GM12878 (cell line): ENCODE results near the gene OR51L1. TPM values are rescaled to one million over a fixed set of nuclear protein-coding genes. Genes with fewer than 3 reads are reported as not detected.

Source experiments
- ATAC-seq: fragments of 200-7000 bp; cut with Tn5 transposase; 3 replicates; pipeline ENCODE4 v1.9.1; 2020; ENCODE audit warnings: mild to moderate bottlenecking, moderate library complexity
- BruUV-seq: library from RNA; stranded (reverse); fragments of 400-500 nt; replicated peaks from 2 replicates; lab custom pipeline; 2021; lab: Mats Ljungman, UMichigan
- CTCF ChIA-PET: fragments of 300-600 bp; sonication (Branson Sonifier 250); formaldehyde crosslinking; extraction: SDS; loops from one replicate; lab custom pipeline; 2021; ENCODE audit warnings: inconsistent platforms; lab: Yijun Ruan, JAX
- POLR2A ChIA-PET: fragments of 350-600 bp; formaldehyde crosslinking; extraction: SDS; loops from one replicate; lab custom pipeline; 2021; ENCODE audit warnings: inconsistent platforms; lab: Charles Lee
- RAD21 ChIA-PET: fragments of 300-600 bp; sonication (Branson Sonifier 250); formaldehyde crosslinking; loops from one replicate; lab custom pipeline; 2023; ENCODE audit warnings: antibody characterized with exemption; ENCODE audit not compliant: unreplicated experiment; lab: Charles Lee
- SMC1A ChIA-PET: fragments of 300-600 bp; sonication (Branson Sonifier 250); formaldehyde crosslinking; loops from one replicate; lab custom pipeline; 2023; ENCODE audit not compliant: unreplicated experiment, uncharacterized antibody; lab: Charles Lee
- DNase-seq: peaks from one replicate; pipeline ENCODE4 v3.0.0-alpha.2; 2011; ENCODE audit warnings: low read depth, low spot score
- FAIRE-seq: peaks from 3 replicates; lab custom pipeline; 2011; peaks lifted over from hg19 to GRCh38; lab: Jason Lieb, UNC
- H2AFZ ChIP-seq: 2 replicates; pipeline ENCODE4 v1.6.0; 2011; ENCODE audit warnings: low read depth, low read length, control low read depth; ENCODE audit not compliant: control insufficient read depth
- H3K27ac ChIP-seq: 2 replicates; pipeline ENCODE4 v1.5.1; 2011; ENCODE audit warnings: control low read depth; ENCODE audit not compliant: control insufficient read depth, insufficient read depth
- H3K27me3 ChIP-seq, 2 experiments: replicated peaks in 1 of 2; 2 replicates each; pipeline versions ENCODE4 v1.6.0 to v1.6.1; 2011; ENCODE audit warnings: low read length in 1 of 2; ENCODE audit not compliant: control insufficient read depth in 2 of 2, insufficient read depth in 2 of 2
- H3K36me3 ChIP-seq, 2 experiments: 2 replicates each; pipeline ENCODE4 v1.5.1; 2011; ENCODE audit warnings: low read length in 1 of 2; ENCODE audit not compliant: control insufficient read depth in 2 of 2, insufficient read depth in 2 of 2
- H3K4me1 ChIP-seq: 2 replicates; pipeline ENCODE4 v1.6.1; 2011; ENCODE audit warnings: mild to moderate bottlenecking, low read length, moderate library complexity, mixed read lengths; ENCODE audit not compliant: control insufficient read depth, insufficient read depth
- H3K4me2 ChIP-seq: 2 replicates; pipeline ENCODE4 v1.6.0; 2011; ENCODE audit warnings: control low read depth; ENCODE audit not compliant: control insufficient read depth, insufficient read depth
- H3K4me3 ChIP-seq: fragments of 200-600 bp; sonication (generic); 2 replicates; pipeline ENCODE4 v1.5.1; 2016
- H3K79me2 ChIP-seq: 2 replicates; pipeline ENCODE4 v1.6.0; 2011; ENCODE audit warnings: low read length; ENCODE audit not compliant: control insufficient read depth, insufficient read depth
- H3K9ac ChIP-seq: 2 replicates; pipeline ENCODE4 v1.8.0; 2011; ENCODE audit warnings: low read length, control low read depth, mixed read lengths; ENCODE audit not compliant: control insufficient read depth, insufficient read depth
- H3K9me3 ChIP-seq: replicated peaks from 3 replicates; pipeline ENCODE4 v1.5.1; 2011; ENCODE audit warnings: mild to moderate bottlenecking, low read length; ENCODE audit not compliant: control insufficient read depth, insufficient read depth
- H4K20me1 ChIP-seq: 2 replicates; pipeline ENCODE4 v1.6.0; 2011; ENCODE audit not compliant: control insufficient read depth, insufficient read depth
- ATF7 ChIP-seq: fragments of 450-650 bp; IDR thresholded peaks from 2 replicates; pipeline ENCODE4 v1.6.1; 2016; ENCODE audit warnings: low read depth, mild to moderate bottlenecking
- BACH1 ChIP-seq: fragments of 450-650 bp; IDR thresholded peaks from 2 replicates; pipeline ENCODE4 v1.6.1; 2017; ENCODE audit warnings: mild to moderate bottlenecking, borderline replicate concordance
- CBX3 ChIP-seq: fragments of 200-600 bp; sonication (generic); IDR thresholded peaks from 2 replicates; pipeline ENCODE4 v1.6.1; 2016; ENCODE audit warnings: low read depth, borderline replicate concordance
- CREM ChIP-seq: IDR thresholded peaks from 2 replicates; pipeline ENCODE4 v1.6.1; 2014; ENCODE audit warnings: antibody characterized with exemption, low read depth
- DPF2 ChIP-seq: fragments of 450-650 bp; IDR thresholded peaks from 2 replicates; pipeline ENCODE4 v1.6.1; 2017; ENCODE audit warnings: mild to moderate bottlenecking
- EGR1 ChIP-seq, 2 experiments: IDR thresholded peaks; 1 replicate in 1 of 2; 2 replicates in 1 of 2; pipeline ENCODE4 v1.6.1; 2011 to 2012; ENCODE audit warnings: low read depth in 2 of 2, low read length in 2 of 2, borderline replicate concordance in 1 of 2, mild to moderate bottlenecking in 1 of 2, moderate library complexity in 1 of 2
- EP300 ChIP-seq, 2 experiments: fragments of 150-350 bp in 1 of 2; IDR thresholded peaks; 2 replicates each; pipeline ENCODE4 v1.6.1; 2011 to 2012; ENCODE audit warnings: low read depth in 2 of 2, low read length in 2 of 2, borderline replicate concordance in 1 of 2, improper control_type of control experiment in 1 of 2, inconsistent platforms in 1 of 2; ENCODE audit not compliant: control insufficient read depth in 1 of 2
- FOS ChIP-seq: IDR thresholded peaks from 3 replicates; pipeline ENCODE4 v1.6.1; 2011; ENCODE audit warnings: borderline replicate concordance; ENCODE audit not compliant: insufficient read length; ENCODE audit errors: extremely low read depth
- HSF1 ChIP-seq: fragments of 150-350 bp; IDR thresholded peaks from 2 replicates; pipeline ENCODE4 v1.6.1; 2014; ENCODE audit warnings: mild to moderate bottlenecking, low read depth, low read length
- JUND ChIP-seq: IDR thresholded peaks from 2 replicates; pipeline ENCODE4 v1.6.1; 2012; ENCODE audit warnings: low read depth, mild to moderate bottlenecking, low read length, improper control_type of control experiment, moderate library complexity
- MTA3 ChIP-seq: IDR thresholded peaks from 2 replicates; pipeline ENCODE4 v1.6.1; 2012; ENCODE audit warnings: low read length, inconsistent platforms, borderline replicate concordance
- NBN ChIP-seq: fragments of 450-650 bp; IDR thresholded peaks from 2 replicates; pipeline ENCODE4 v1.6.1; 2016
- RCOR1 ChIP-seq: conservative IDR thresholded peaks from 2 replicates; pipeline ENCODE4 v1.6.1; 2012; ENCODE audit warnings: low read depth, low read length, improper control_type of control experiment
- SMC3 ChIP-seq: IDR thresholded peaks from 2 replicates; pipeline ENCODE4 v1.6.1; 2011; ENCODE audit warnings: low read length, improper control_type of control experiment, borderline replicate concordance
- STAT3 ChIP-seq: IDR thresholded peaks from 2 replicates; pipeline ENCODE4 v1.6.1; 2011; ENCODE audit warnings: low read depth, low read length, improper control_type of control experiment
- TCF7 ChIP-seq: IDR thresholded peaks from 2 replicates; pipeline ENCODE4 v1.6.1; 2014; ENCODE audit warnings: antibody characterized with exemption, borderline replicate concordance
- YBX1 ChIP-seq: fragments of 450-650 bp; IDR thresholded peaks from 2 replicates; pipeline ENCODE4 v1.6.1; 2016; ENCODE audit warnings: antibody characterized with exemption
- ZNF384 ChIP-seq: IDR thresholded peaks from 2 replicates; pipeline ENCODE4 v1.6.1; 2012; ENCODE audit warnings: low read depth, mild to moderate bottlenecking, low read length, improper control_type of control experiment, borderline replicate concordance
- ZZZ3 ChIP-seq: IDR thresholded peaks from 2 replicates; pipeline ENCODE4 v1.6.1; 2011; ENCODE audit warnings: low read depth; ENCODE audit not compliant: control insufficient read depth, insufficient read length
- WGBS: methylation state at CpG from one replicate; pipeline ENCODE4 v1.1.6; 2016; ENCODE audit warnings: low lambda C conversion rate; ENCODE audit not compliant: insufficient replicate concordance, insufficient coverage; ENCODE audit errors: missing lambda C conversion rate; 5-methylcytosine and 5-hydroxymethylcytosine counted together
- in situ Hi-C: fragments of 300-500 bp; cut with MboI; formaldehyde crosslinking; loops from 9 replicates; pipeline ENCODE4 v1.14.3; 2018; ENCODE audit warnings: mixed read lengths
- intact Hi-C: fragments of 100-400 bp; cut with micrococcal nuclease; formaldehyde crosslinking; loops from one replicate; pipeline ENCODE4 v1.14.2; 2022; ENCODE audit not compliant: unreplicated experiment
- polyA plus RNA-seq, 11 experiments: library from polyadenylated mRNA; depleted of rRNA in 4 of 11; unstranded in 6 of 11; stranded (reverse) in 5 of 11; fragments of >200 nt; fragmentation: Nextera tagmentation in 4 of 11; fragmentation: Illumina TruSeq in 1 of 11; extraction: Ambion mirVana in 4 of 11; extraction: Trizol in 1 of 11; gene quantifications; 1 replicate in 1 of 11; 2 replicates in 10 of 11; pipeline versions ENCODE4 v1.2.1 to v1.2.3, GENCODE V29; 2011 to 2016; ENCODE audit warnings: inconsistent platforms in 2 of 11, missing spikeins in 2 of 11, low read depth in 1 of 11
- total RNA-seq, 4 experiments: library from RNA; depleted of rRNA in 3 of 4; stranded (reverse); fragments of >200 nt in 3 of 4; fragmentation: Illumina TruSeq in 1 of 4; extraction: Trizol in 1 of 4; gene quantifications; 2 replicates each; pipeline versions ENCODE4 v1.2.1 to v1.2.3, GENCODE V29; 2013 to 2021

OR51L1 gene
- total and polyA plus RNA-seq, 10 of the 15 experiments (the other 5 are each of a cell fraction or from before 2014, with no cell fraction given): not detected

GRCh38 chr11:5042091-5042490 is 47.4 kb downstream of the OR51L1 start:
- intact Hi-C loops: no loop called here
- DNase-seq (no peak), FAIRE-seq (no peak), ATAC-seq (no peak)
- no peaks in the 10 kb centered on the region for H3K9me3 ChIP-seq
- no peak overlapping the region for H3K9ac ChIP-seq
- SMC1A ChIA-PET: no interaction called here
- CTCF ChIA-PET: no interaction called here
- H3K4me3 ChIP-seq: no peak overlapping the region
- H2AFZ ChIP-seq: no peak overlapping the region
- POLR2A ChIA-PET: no interaction called here
- H3K4me1 ChIP-seq: no peaks in the 10 kb centered on the region
- H3K27me3 ChIP-seq: no peaks in the 10 kb centered on the region
- RAD21 ChIA-PET: no interaction called here
- in situ Hi-C loops: no loop called here
- H3K36me3 ChIP-seq: no peaks in the 10 kb centered on the region
- no TSS peak for BruUV-seq
- H4K20me1 ChIP-seq: no peaks in the 10 kb centered on the region
- WGBS: 0% methylated on average over 3 of the region's 3 CpGs
- no peaks in the 10 kb centered on the region for H3K79me2 ChIP-seq
- no peak overlapping the region for H3K4me2 ChIP-seq
- no peak overlapping the region for H3K27ac ChIP-seq
- TF ChIP-seq FOS (no peak), ZZZ3 (no peak), NBN (no peak), STAT3 (no peak), YBX1 (no peak), ATF7 (no peak)

GRCh38 chr11:5043380-5043779 is 48.7 kb downstream of the OR51L1 start:
- intact Hi-C loops: loop anchor here (1.0 kb wide), 1 partner anchor 9 kb away; no protein-coding TSS in a partner anchor
- TF ChIP-seq CBX3 (no peak), CREM (no peak), ZNF384 (no peak), HSF1 (no peak), EGR1 (IDR thresholded peaks at IDR 0.05; ENCODE audit: borderline replicate concordance in 1 of 2, low read depth in 2 of 2, low read length in 2 of 2) (no peak), TCF7 (no peak), BACH1 (no peak), DPF2 (no peak), MTA3 (no peak), RCOR1 (no peak), JUND (no peak), YBX1 (no peak), SMC3 (no peak), EP300 (IDR thresholded peaks at IDR 0.05; ENCODE audit: borderline replicate concordance in 1 of 2, control insufficient read depth in 1 of 2, low read depth in 2 of 2, low read length in 2 of 2) (no peak)
- Histone ChIP-seq H3K27ac (no peak overlapping the region), H3K36me3 (no peaks in the 10 kb centered on the region), H3K9ac (no peak overlapping the region), H3K4me3 (no peak overlapping the region), H3K79me2 (no peaks in the 10 kb centered on the region), H3K9me3 (no peaks in the 10 kb centered on the region), H3K4me2 (no peak overlapping the region), H2AFZ (no peak overlapping the region), H3K27me3 (no peaks in the 10 kb centered on the region), H3K4me1 (no peaks in the 10 kb centered on the region), H4K20me1 (no peaks in the 10 kb centered on the region)
- FAIRE-seq (no peak), ATAC-seq (no peak), DNase-seq (no peak)
- ChIA-PET CTCF (no interaction called here), RAD21 (no interaction called here), SMC1A (no interaction called here), POLR2A (no interaction called here)
- 3% methylated on average over 2 of the region's 2 CpGs for WGBS
- in situ Hi-C loops: no loop called here
- no TSS peak for BruUV-seq
